CD4-positive, alpha-beta memory T cell (primary cell): Measurements from ENCODE around the gene HINT1. TPM values are rescaled to one million over a fixed set of nuclear protein-coding genes. Genes with fewer than 3 reads are reported as not detected.

Experiments used
- CTCF ChIA-PET: fragments of 350-600 bp; sonication (Branson Sonifier 250); formaldehyde crosslinking; loops from one replicate; lab custom pipeline; 2021; ENCODE audit warnings: inconsistent platforms; ENCODE audit not compliant: partially characterized antibody; lab: Charles Lee
- POLR2A ChIA-PET: fragments of 350-600 bp; sonication (Branson Sonifier 250); formaldehyde crosslinking; loops from one replicate; lab custom pipeline; 2021; ENCODE audit not compliant: partially characterized antibody; lab: Charles Lee
- DNase-seq, 5 donors: peaks; one replicate each; pipeline versions ENCODE4 v3.0.0 to v3.0.0-alpha.2; 2020 to 2022; ENCODE audit warnings: mixed read lengths in 1 of 5
- H3K27ac ChIP-seq: one replicate; pipeline ENCODE4 v1.7.0; 2013; ENCODE audit warnings: low read depth, low read length
- H3K27me3 ChIP-seq: 2 replicates; pipeline ENCODE4 v1.7.0; 2013; ENCODE audit warnings: mild to moderate bottlenecking, low read length, moderate library complexity; ENCODE audit not compliant: insufficient read depth
- H3K36me3 ChIP-seq: 2 replicates; pipeline ENCODE4 v1.7.0; 2013; ENCODE audit warnings: mild to moderate bottlenecking, low read length, moderate library complexity; ENCODE audit not compliant: insufficient read depth
- H3K4me1 ChIP-seq: 2 replicates; pipeline ENCODE4 v1.7.0; 2013; ENCODE audit warnings: mild to moderate bottlenecking, low read length, moderate library complexity; ENCODE audit not compliant: insufficient read depth
- H3K4me3 ChIP-seq, 2 donors: one replicate each; pipeline ENCODE4 v1.7.0; 2013; ENCODE audit warnings: low read length in 2 of 2, mild to moderate bottlenecking in 1 of 2
- H3K9me3 ChIP-seq, 2 donors: one replicate each; pipeline ENCODE4 v1.7.0; 2013; ENCODE audit warnings: low read length in 2 of 2, control low read depth in 1 of 2; ENCODE audit not compliant: control insufficient read depth in 1 of 2
- H3K27ac Mint-ChIP-seq, 7 donors: one replicate each; pipeline ENCODE4 v1.8.0; 2020 to 2021; ENCODE audit warnings: mixed read lengths in 7 of 7, mild to moderate bottlenecking in 6 of 7, inconsistent platforms in 3 of 7, moderate library complexity in 3 of 7
- H3K27me3 Mint-ChIP-seq, 2 donors: one replicate each; pipeline ENCODE4 v1.8.0; 2020 to 2021; ENCODE audit warnings: mixed read lengths in 2 of 2
- H3K36me3 Mint-ChIP-seq, 2 donors: one replicate each; pipeline ENCODE4 v1.8.0; 2020 to 2021; ENCODE audit warnings: mixed read lengths in 2 of 2, inconsistent platforms in 1 of 2, mild to moderate bottlenecking in 1 of 2
- H3K4me1 Mint-ChIP-seq, 4 donors: one replicate each; pipeline ENCODE4 v1.8.0; 2020 to 2021; ENCODE audit warnings: mixed read lengths in 4 of 4, mild to moderate bottlenecking in 1 of 4
- H3K4me3 Mint-ChIP-seq, 8 donors: one replicate each; pipeline ENCODE4 v1.8.0; 2020 to 2021; ENCODE audit warnings: mixed read lengths in 8 of 8, mild to moderate bottlenecking in 7 of 8, moderate library complexity in 6 of 8, inconsistent platforms in 3 of 8
- H3K9me3 Mint-ChIP-seq, 8 donors: one replicate each; pipeline ENCODE4 v1.8.0; 2020 to 2021; ENCODE audit warnings: mixed read lengths in 8 of 8, mild to moderate bottlenecking in 5 of 8, inconsistent platforms in 3 of 8, moderate library complexity in 1 of 8
- intact Hi-C: fragments of 100-400 bp; cut with micrococcal nuclease; formaldehyde crosslinking; loops from one replicate; pipeline ENCODE4 v1.15.1; 2023
- polyA plus RNA-seq, 2 donors: library from polyadenylated mRNA; unstranded; fragments of 300-500 nt; fragmentation: Illumina TruSeq; gene quantifications; one replicate each; pipeline ENCODE4 v1.2.3, GENCODE V29; 2021
- total RNA-seq, 2 experiments: library from RNA; stranded (reverse); gene quantifications; one replicate each; pipeline ENCODE4 v1.2.3, GENCODE V29; 2021

HINT1 gene
- total and polyA plus RNA-seq, 4 experiments from 2014 or later = 278 to 559 (median 367) TPM

DNA sequence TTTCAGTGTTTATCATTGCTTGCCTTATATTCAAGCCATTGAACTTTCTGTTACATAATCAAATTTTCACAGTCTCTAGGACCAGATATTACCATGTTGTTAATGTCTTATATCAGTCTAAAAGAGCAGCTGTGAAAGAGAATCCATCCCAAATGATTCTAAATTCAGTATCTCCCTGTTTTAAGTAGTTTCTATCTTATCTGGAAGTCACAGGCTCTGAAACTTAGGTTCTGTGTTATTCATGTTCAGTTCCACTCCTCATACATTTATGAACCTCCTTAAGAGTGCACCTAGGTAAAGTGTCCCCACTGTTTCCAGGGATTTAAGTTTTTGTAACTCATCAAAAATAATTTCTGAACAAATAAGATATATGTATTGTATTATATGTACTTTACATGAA is 15.4 kb upstream of the HINT1 start:
- POLR2A ChIA-PET = no interaction called here
- intact Hi-C loops = no loop called here
- Histone ChIP-seq H3K36me3 (no peaks in the 10 kb centered on the region), H3K4me3 (no peak overlapping the region), H3K27me3 (no peaks in the 10 kb centered on the region), H3K4me1 (peaks cover 8% of the 10 kb centered on the region), H3K27ac (no peak overlapping the region), H3K9me3 (no peaks in the 10 kb centered on the region)
- no peaks in the 10 kb centered on the region for H3K9me3 Mint-ChIP-seq
- H3K4me1 Mint-ChIP-seq = peaks cover 14 to 20% (median 17%) of the 10 kb centered on the region in 4 donors
- CTCF ChIA-PET = interaction anchor here (1.2 kb wide), 1 partner anchor 8 kb away, joined by 3 read pairs; no protein-coding TSS in a partner anchor
- no peak overlapping the region for H3K4me3 Mint-ChIP-seq
- H3K27ac Mint-ChIP-seq = no peak overlapping the region
- no peaks in the 10 kb centered on the region for H3K27me3 Mint-ChIP-seq
- DNase-seq = no peak
- peaks cover 17% of the 10 kb centered on the region in 2 donors for H3K36me3 Mint-ChIP-seq

DNA sequence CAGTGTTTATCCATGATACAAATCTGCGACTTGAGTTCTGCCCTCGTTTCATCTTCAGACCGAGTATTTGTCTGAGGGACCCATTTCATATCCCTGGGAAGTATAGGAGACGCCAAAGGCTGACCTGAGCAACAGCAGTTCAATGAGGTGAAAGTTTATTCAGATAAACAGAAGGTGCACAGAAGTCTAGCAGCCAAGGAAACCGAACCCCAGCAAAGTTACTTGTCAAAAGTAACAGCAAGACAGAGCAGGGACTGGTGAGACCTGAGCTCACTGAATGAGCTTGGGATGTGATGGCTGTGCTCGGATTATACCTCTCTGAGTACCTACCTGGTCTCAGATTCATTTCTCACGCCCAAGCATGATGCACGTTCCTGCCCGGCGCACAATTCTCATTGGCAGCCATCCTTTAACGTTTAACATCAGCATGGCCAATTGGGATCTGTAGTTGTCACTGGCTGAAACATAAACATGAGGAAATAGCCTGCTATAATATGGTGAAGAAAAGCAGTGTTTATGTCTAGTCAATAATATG is 6.3 kb upstream of the HINT1 start:
- Histone ChIP-seq H3K4me1 (peaks cover 29% of the 10 kb centered on the region), H3K27ac (peak overlapping the region; percentile 88), H3K4me3 (peak overlapping the region; percentile 54 to 69), H3K36me3 (no peaks in the 10 kb centered on the region), H3K9me3 (no peaks in the 10 kb centered on the region), H3K27me3 (no peaks in the 10 kb centered on the region)
- ChIA-PET CTCF (interaction anchor here (0.9 to 1.9 kb wide), 5 partner anchors 10 to 211 kb away, joined by 3 to 10 read pairs (median 3); no protein-coding TSS in a partner anchor), POLR2A (interaction anchor here (0.7 to 1.6 kb wide), 9 partner anchors 38 to 211 kb away, joined by 3 to 7 read pairs (median 4); partner anchors contain the start of gene CDC42SE2)
- peak overlapping the region; percentile 95 to 100 (median 98) for H3K4me3 Mint-ChIP-seq
- DNase-seq = peak in 3 of 5 donors; percentile 17 to 42 (median 18)
- intact Hi-C loops = loop anchor here (2.0 kb wide), 1 partner anchor 37 kb away; no protein-coding TSS in a partner anchor
- H3K27me3 Mint-ChIP-seq = no peaks in the 10 kb centered on the region
- peak overlapping the region; percentile 91 to 99 (median 97) for H3K27ac Mint-ChIP-seq
- peaks cover 7 to 11% of the 10 kb centered on the region in 2 donors for H3K36me3 Mint-ChIP-seq
- peaks cover 31 to 72% (median 51%) of the 10 kb centered on the region in 4 donors for H3K4me1 Mint-ChIP-seq
- H3K9me3 Mint-ChIP-seq = no peaks in the 10 kb centered on the region

DNA sequence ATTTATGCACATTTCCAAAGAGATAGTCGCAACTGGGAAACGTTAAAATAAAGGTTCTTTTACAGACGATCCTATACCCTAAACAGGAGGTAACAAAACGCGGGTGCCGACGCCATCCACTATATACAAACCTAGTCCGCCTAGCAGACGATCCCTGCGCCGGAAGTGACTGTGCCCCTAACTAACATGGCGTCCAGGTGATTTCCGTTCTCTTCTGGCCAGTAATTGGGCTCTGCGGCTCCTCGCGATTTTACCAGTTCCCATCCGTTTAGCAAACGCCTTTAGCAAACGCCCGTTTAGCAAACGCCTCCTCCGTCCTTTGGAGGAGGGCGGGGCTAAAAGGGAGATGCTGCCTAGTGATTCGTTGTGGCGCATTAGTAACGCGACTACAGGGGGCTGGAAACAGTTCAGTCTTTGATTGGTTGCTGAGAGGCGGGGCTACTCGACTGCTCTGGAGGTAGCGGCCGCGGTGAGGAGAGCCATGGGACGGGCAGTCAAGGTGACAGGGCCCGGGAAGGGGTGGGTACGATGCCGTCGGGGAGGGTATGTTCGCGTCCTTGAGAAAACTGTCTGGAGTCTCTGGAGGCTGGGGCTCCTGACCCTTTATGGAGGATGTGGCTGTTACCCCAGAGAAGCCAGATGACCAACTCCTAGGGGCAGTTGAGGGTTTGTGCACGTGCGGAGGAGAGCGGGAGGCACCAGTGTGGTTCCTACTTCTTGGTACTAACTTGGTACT is 5.7 kb upstream of the HINT1 start, which contains the start of gene LYRM7:
TSS of gene LYRM7 (plus strand) at position 405 of the 736 bp plus-strand sequence. CDS start at position 482, 77 bp downstream.
- Histone ChIP-seq H3K27ac (peak within 1 kb of the TSS; percentile 88), H3K4me1 (peaks cover 31% of the 10 kb centered on the region), H3K9me3 (no peaks in the 10 kb centered on the region), H3K4me3 (peak within 1 kb of the TSS; percentile 67 to 69), H3K36me3 (no peaks in the 10 kb centered on the region), H3K27me3 (no peaks in the 10 kb centered on the region)
- no peaks in the 10 kb centered on the region for H3K9me3 Mint-ChIP-seq
- intact Hi-C loops = loop anchor here (1.0 to 2.0 kb wide), 4 partner anchors 38 to 212 kb away; no protein-coding TSS in a partner anchor
- peaks cover 3 to 11% of the 10 kb centered on the region in 2 donors for H3K36me3 Mint-ChIP-seq
- no peaks in the 10 kb centered on the region for H3K27me3 Mint-ChIP-seq
- peak; percentile 94 to 99 (median 97) for DNase-seq
- peaks cover 33 to 72% (median 54%) of the 10 kb centered on the region in 4 donors for H3K4me1 Mint-ChIP-seq
- CTCF ChIA-PET = interaction anchor here (1.3 to 1.9 kb wide), 3 partner anchors 10 to 212 kb away, joined by 3 to 10 read pairs (median 3); no protein-coding TSS in a partner anchor
- H3K27ac Mint-ChIP-seq = peak within 1 kb of the TSS; percentile 91 to 99 (median 97)
- POLR2A ChIA-PET = interaction anchor here (1.0 to 1.6 kb wide), 8 partner anchors 12 to 95 kb away, joined by 3 to 7 read pairs (median 5); partner anchors contain the start of gene CDC42SE2
- H3K4me3 Mint-ChIP-seq = peak within 1 kb of the TSS; percentile 95 to 100 (median 98)

DNA sequence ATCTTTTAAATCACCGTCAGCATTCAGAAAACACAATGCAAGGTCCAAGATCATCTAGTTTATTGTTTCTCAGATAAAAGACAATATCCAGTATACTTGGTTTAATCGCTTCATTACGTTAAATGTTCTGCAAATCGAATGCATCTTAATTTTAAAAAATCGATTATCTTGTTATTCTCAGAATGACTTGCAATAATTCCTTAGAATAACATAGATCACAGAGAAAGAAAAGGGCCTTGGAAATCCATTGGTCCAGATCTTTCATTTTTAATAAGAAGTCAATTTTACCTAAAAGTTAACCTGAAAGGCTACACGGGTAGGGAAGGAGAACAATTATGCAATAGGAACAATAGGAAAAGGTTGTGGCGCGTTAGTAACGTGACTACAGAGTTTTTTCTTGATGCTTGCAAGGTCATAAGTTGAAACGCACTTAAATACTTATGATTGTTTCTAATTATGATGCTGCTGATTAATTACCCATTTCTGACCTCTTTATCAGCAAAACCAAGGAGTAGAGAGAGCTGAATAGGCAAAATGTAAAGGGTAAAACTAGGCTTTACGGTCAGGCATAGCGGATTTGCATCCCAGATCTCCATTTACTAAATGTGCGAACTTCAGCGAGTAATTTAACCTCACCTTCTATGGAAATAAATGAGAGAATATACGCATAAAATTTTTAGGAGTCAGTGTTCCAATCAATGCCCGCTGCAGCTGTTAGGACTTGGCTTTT is 4.9 kb upstream of the HINT1 start:
- H3K4me3 ChIP-seq = peak overlapping the region; percentile 67 to 69
- H3K4me3 Mint-ChIP-seq = peak overlapping the region; percentile 95 to 100 (median 98)
- H3K4me1 Mint-ChIP-seq = peaks cover 36 to 76% (median 59%) of the 10 kb centered on the region in 4 donors
- H3K27ac ChIP-seq = peak overlapping the region; percentile 88
- no peaks in the 10 kb centered on the region for H3K36me3 ChIP-seq
- DNase-seq = no peak
- ChIA-PET CTCF (no interaction called here), POLR2A (interaction anchor here (1.0 kb wide), 3 partner anchors 11 to 96 kb away, joined by 3 to 7 read pairs (median 5); no protein-coding TSS in a partner anchor)
- H3K4me1 ChIP-seq = peaks cover 37% of the 10 kb centered on the region
- no peaks in the 10 kb centered on the region for H3K9me3 ChIP-seq
- intact Hi-C loops = loop anchor here (1.0 to 10.0 kb wide), 5 partner anchors 39 to 465 kb away; partner anchors contain the start of gene RAPGEF6
- no peaks in the 10 kb centered on the region for H3K27me3 ChIP-seq
- no peaks in the 10 kb centered on the region for H3K9me3 Mint-ChIP-seq
- no peaks in the 10 kb centered on the region for H3K27me3 Mint-ChIP-seq
- H3K36me3 Mint-ChIP-seq = peaks cover 3 to 12% of the 10 kb centered on the region in 2 donors
- H3K27ac Mint-ChIP-seq = peak overlapping the region; percentile 91 to 99 (median 97)

DNA sequence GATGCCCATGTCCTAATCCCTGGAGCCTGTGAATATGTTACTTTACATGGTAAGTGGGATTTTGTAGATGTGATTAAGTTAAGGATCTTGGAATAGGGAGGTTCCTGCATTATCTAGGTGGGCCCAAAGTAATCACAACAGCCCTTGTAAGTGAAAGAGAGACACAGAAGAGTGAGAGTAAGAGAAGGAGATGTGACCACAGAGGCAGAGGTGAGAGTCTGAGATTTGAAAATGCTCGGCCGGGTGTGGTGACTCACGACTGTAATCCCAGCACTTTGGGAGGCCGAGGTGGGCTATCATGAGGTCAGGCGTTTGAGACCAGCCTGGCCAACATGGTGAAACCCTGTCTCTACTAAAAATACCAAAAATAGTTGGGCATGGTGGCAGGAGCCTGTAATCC is 2.6 kb upstream of the HINT1 start:
- no peak for DNase-seq
- ChIA-PET CTCF (interaction anchor here (1.6 kb wide), 1 partner anchor 249 kb away, joined by 3 read pairs; no protein-coding TSS in a partner anchor), POLR2A (interaction anchor here (1.2 to 1.7 kb wide), 3 partner anchors 87 to 98 kb away, joined by 4 read pairs; partner anchors contain the start of gene CDC42SE2)
- H3K4me1 Mint-ChIP-seq = peaks cover 39 to 80% (median 55%) of the 10 kb centered on the region in 4 donors
- peaks cover 41% of the 10 kb centered on the region for H3K4me1 ChIP-seq
- no peaks in the 10 kb centered on the region for H3K9me3 Mint-ChIP-seq
- intact Hi-C loops = loop anchor here (10.0 kb wide), 1 partner anchor 467 kb away; the partner anchor contains the start of gene RAPGEF6
- H3K9me3 ChIP-seq = no peaks in the 10 kb centered on the region
- H3K27ac Mint-ChIP-seq = peak overlapping the region in 1 of 7 donors; percentile 26
- H3K36me3 Mint-ChIP-seq = peaks cover 5 to 23% of the 10 kb centered on the region in 2 donors
- peak overlapping the region in 1 of 8 donors; percentile 63 for H3K4me3 Mint-ChIP-seq
- no peak overlapping the region for H3K27ac ChIP-seq
- no peaks in the 10 kb centered on the region for H3K27me3 ChIP-seq
- H3K4me3 ChIP-seq = no peak overlapping the region
- H3K27me3 Mint-ChIP-seq = no peaks in the 10 kb centered on the region
- no peaks in the 10 kb centered on the region for H3K36me3 ChIP-seq
